ENCODE measurements around the gene DNLZ. TPM values are rescaled to one million over a fixed set of nuclear protein-coding genes. Genes with fewer than 3 reads are reported as not detected.

The DNLZ gene
- total RNA-seq, 1 experiment from 2014 or later, result 9.1 TPM

DNA sequence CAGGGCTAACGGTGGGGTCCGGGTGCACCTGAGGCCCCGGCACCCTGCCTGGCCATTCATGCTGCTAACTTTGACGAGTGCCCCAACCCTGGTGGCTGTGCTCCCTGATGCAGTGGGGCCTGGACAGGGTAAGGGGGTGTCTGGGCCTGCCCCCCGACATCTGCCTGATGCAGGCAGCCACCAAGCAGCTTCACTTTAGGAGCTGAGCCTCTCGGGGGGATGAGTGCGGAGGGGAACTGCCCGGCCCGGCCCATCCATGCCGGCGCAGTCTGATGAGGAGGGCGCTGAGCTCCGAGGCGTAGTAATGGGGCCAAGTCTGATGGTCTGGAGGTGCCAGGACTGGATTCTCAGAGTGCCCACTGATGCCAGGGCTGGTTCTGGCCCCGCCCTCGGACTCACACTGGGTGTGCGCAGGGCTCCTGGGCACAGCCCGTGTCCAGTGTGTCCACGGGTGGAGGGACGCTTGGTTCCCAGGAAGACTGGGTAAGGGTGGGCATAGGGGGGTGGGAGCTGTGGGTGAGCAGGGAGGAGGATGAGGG lies 16.5 kb downstream of the DNLZ start:
- H3K79me2 ChIP-seq (ENCODE audit: low read depth), result no peaks in the 10 kb centered on the region
- BruUV-seq (replicated peaks), result no TSS peak
- H3F3A ChIP-seq (ENCODE audit: insufficient read depth, low read depth), result peaks cover 5% of the 10 kb centered on the region; the same call in 1 of the 2 replicates
- intact Hi-C loops (cut with micrococcal nuclease; ENCODE audit: unreplicated experiment), result loop anchor here (1.0 to 10.0 kb wide), 3 partner anchors 16 to 138 kb away; partner anchors contain the start of genes DNLZ, SEC16A and SNAPC4
- H3K27me3 ChIP-seq (ENCODE audit: insufficient read depth, low read depth), result no peaks in the 10 kb centered on the region
- H3K9me2 ChIP-seq (ENCODE audit: insufficient read depth), result no peaks in the 10 kb centered on the region
- H3K27ac ChIP-seq, result no peak overlapping the region
- CTCF ChIA-PET, result no interaction called here
- no peak overlapping the region for H3K4me2 ChIP-seq
- H2AFZ ChIP-seq, result no peak overlapping the region
- H4K20me1 ChIP-seq (ENCODE audit: insufficient read depth), result no peaks in the 10 kb centered on the region
- H3K36me3 ChIP-seq (ENCODE audit: low read depth), result no peaks in the 10 kb centered on the region
- DNase-seq, result no peak
- H3K4me3 ChIP-seq, result no peak overlapping the region
- POLR2A ChIA-PET (ENCODE audit: unreplicated experiment), result interaction anchor here (0.7 kb wide), 1 partner anchor 10 kb away, joined by 4 read pairs; no protein-coding TSS in a partner anchor
- no peaks in the 10 kb centered on the region for H3K9me3 ChIP-seq (ENCODE audit: insufficient read depth, low read depth)
- H3K4me1 ChIP-seq (replicated peaks; ENCODE audit: insufficient read depth), result peaks cover 7% of the 10 kb centered on the region; the same call in 1 of the 2 replicates
- no peak for TF ChIP-seq EZH2 (IDR thresholded peaks at IDR 0.05; ENCODE audit: low read depth)
- TF ChIP-seq, protein P1, sequence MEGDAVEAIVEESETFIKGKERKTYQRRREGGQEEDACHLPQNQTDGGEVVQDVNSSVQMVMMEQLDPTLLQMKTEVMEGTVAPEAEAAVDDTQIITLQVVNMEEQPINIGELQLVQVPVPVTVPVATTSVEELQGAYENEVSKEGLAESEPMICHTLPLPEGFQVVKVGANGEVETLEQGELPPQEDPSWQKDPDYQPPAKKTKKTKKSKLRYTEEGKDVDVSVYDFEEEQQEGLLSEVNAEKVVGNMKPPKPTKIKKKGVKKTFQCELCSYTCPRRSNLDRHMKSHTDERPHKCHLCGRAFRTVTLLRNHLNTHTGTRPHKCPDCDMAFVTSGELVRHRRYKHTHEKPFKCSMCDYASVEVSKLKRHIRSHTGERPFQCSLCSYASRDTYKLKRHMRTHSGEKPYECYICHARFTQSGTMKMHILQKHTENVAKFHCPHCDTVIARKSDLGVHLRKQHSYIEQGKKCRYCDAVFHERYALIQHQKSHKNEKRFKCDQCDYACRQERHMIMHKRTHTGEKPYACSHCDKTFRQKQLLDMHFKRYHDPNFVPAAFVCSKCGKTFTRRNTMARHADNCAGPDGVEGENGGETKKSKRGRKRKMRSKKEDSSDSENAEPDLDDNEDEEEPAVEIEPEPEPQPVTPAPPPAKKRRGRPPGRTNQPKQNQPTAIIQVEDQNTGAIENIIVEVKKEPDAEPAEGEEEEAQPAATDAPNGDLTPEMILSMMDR (conservative IDR thresholded peaks at IDR 0.05), result no peak

DNA sequence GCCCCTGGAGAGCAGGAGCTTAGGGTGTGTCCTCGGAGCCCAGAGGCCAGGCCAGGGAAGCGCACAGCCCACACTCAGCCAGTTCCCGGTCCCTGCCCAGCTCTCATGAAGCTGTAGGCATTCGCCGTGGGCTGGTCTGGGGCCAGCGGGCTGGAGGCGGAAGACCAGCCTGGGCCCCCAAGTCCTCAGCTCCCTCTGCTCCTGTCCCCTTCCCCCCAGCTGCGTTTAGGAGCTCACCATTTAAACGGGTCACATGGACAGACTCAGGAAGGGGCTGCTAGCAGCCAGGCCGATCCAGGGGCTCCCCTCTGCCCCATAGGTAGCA lies 17.4 kb downstream of the DNLZ start:
- intact Hi-C loops (cut with micrococcal nuclease; ENCODE audit: unreplicated experiment), result loop anchor here (1.0 to 10.0 kb wide), 3 partner anchors 17 to 139 kb away; partner anchors contain the start of genes DNLZ, SEC16A and SNAPC4
- no peak for DNase-seq
- TF ChIP-seq, protein P1 (conservative IDR thresholded peaks at IDR 0.05), result peak; percentile 18; the same call in 1 of the 2 replicates
- TF ChIP-seq EZH2 (IDR thresholded peaks at IDR 0.05; ENCODE audit: low read depth), result no peak
- Histone ChIP-seq H3K4me1 (replicated peaks; ENCODE audit: insufficient read depth) (peaks cover 7% of the 10 kb centered on the region; the same call in 1 of the 2 replicates), H3K79me2 (ENCODE audit: low read depth) (no peaks in the 10 kb centered on the region), H3F3A (ENCODE audit: insufficient read depth, low read depth) (peaks cover 5% of the 10 kb centered on the region; the same call in 1 of the 2 replicates), H3K4me3 (no peak overlapping the region), H3K27me3 (ENCODE audit: insufficient read depth, low read depth) (no peaks in the 10 kb centered on the region), H4K20me1 (ENCODE audit: insufficient read depth) (no peaks in the 10 kb centered on the region), H3K36me3 (ENCODE audit: low read depth) (no peaks in the 10 kb centered on the region), H3K9me2 (ENCODE audit: insufficient read depth) (no peaks in the 10 kb centered on the region), H3K4me2 (peak overlapping the region; percentile 62), H3K9me3 (ENCODE audit: insufficient read depth, low read depth) (no peaks in the 10 kb centered on the region), H3K27ac (no peak overlapping the region), H2AFZ (no peak overlapping the region)
- ChIA-PET POLR2A (ENCODE audit: unreplicated experiment) (interaction anchor here (0.6 to 1.3 kb wide), 3 partner anchors 17 to 49 kb away, joined by 3 to 11 read pairs (median 8); no protein-coding TSS in a partner anchor), CTCF (interaction anchor here (0.6 to 1.6 kb wide), 11 partner anchors 9 to 650 kb away, joined by 3 to 19 read pairs (median 5); partner anchors contain the start of genes CLIC3 and DNLZ)
- BruUV-seq (replicated peaks), result no TSS peak

DNA sequence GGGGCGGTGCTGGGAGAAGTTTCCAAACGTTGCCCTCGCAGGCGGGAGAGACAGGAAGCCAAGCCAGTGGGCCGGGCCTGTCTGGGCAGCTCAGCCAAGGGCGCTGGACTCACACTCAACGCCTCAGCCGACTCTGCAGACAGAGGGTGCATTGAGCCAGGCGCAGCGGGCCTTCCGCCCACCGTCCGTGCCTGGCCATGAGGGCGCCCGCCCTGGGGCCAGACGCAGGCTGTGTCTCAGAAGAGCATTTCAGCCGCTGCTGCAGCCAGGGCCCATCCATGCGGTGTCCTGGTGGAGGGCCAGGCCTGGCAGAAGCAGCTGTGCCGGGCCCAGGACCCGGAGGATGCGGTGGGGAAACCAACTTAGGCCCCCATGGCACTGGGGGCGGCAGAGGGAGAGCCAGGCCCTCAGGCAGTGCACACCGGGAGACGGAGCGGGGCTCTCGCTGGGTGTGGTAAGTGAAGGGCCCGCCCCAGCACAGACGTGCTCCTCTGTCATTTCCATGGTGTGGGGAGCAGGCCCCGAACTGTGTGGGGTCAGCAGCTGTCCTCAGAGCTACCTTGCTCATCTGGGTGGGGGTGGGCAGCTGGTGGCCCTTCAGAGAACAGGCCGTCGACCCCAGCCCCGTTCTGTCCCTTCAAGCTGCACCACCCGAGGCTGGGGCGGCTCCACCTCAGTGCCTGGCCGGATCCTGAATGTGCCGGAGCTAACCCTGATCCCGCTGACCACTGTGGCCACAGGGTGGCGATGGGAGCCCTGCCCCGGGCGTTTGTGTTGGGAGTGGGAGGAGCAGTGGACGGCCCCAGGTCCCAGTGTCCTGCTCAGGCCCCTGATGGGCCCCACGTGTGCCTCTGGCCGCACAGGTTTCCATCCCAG lies 18.0 kb downstream of the DNLZ start:
- no peak overlapping the region for H2AFZ ChIP-seq
- intact Hi-C loops (cut with micrococcal nuclease; ENCODE audit: unreplicated experiment), result loop anchor here (1.0 to 10.0 kb wide), 3 partner anchors 18 to 139 kb away; partner anchors contain the start of genes DNLZ, SEC16A and SNAPC4
- TF ChIP-seq, protein P1 (conservative IDR thresholded peaks at IDR 0.05), result peak; percentile 58; the same call in 1 of the 2 replicates
- TF ChIP-seq EZH2 (IDR thresholded peaks at IDR 0.05; ENCODE audit: low read depth), result no peak
- no peaks in the 10 kb centered on the region for H3K36me3 ChIP-seq (ENCODE audit: low read depth)
- H3K79me2 ChIP-seq (ENCODE audit: low read depth), result no peaks in the 10 kb centered on the region
- no peak overlapping the region for H3K27ac ChIP-seq
- DNase-seq, result peak; percentile 52 to 87
- peaks cover 5% of the 10 kb centered on the region; the same call in 1 of the 2 replicates for H3F3A ChIP-seq (ENCODE audit: insufficient read depth, low read depth)
- CTCF ChIA-PET, result interaction anchor here (0.6 to 1.6 kb wide), 11 partner anchors 8 to 651 kb away, joined by 3 to 19 read pairs (median 5); partner anchors contain the start of genes CLIC3 and DNLZ
- POLR2A ChIA-PET (ENCODE audit: unreplicated experiment), result interaction anchor here (0.6 to 1.3 kb wide), 3 partner anchors 17 to 49 kb away, joined by 3 to 11 read pairs (median 8); no protein-coding TSS in a partner anchor
- peak overlapping the region; percentile 62 for H3K4me2 ChIP-seq
- H4K20me1 ChIP-seq (ENCODE audit: insufficient read depth), result no peaks in the 10 kb centered on the region
- H3K4me3 ChIP-seq, result no peak overlapping the region
- H3K9me3 ChIP-seq (ENCODE audit: insufficient read depth, low read depth), result no peaks in the 10 kb centered on the region
- peaks cover 7% of the 10 kb centered on the region; the same call in 1 of the 2 replicates for H3K4me1 ChIP-seq (replicated peaks; ENCODE audit: insufficient read depth)
- no peaks in the 10 kb centered on the region for H3K9me2 ChIP-seq (ENCODE audit: insufficient read depth)
- BruUV-seq (replicated peaks), result no TSS peak
- no peaks in the 10 kb centered on the region for H3K27me3 ChIP-seq (ENCODE audit: insufficient read depth, low read depth)
